OCI-LY3 (cell line): ENCODE measurements around the gene CLMP.

Source experiments
- CTCF ChIP-seq: fragments of 200-600, 300-600 bp; sonication (generic); IDR thresholded peaks from 2 replicates; pipeline ENCODE4 v1.5.1; 2014; ENCODE audit warnings: antibody characterized with exemption, low read length, low read depth
- EZH2phosphoT487 ChIP-seq: fragments of 200-600 bp; shearing (Covaris generic); IDR thresholded peaks from 2 replicates; pipeline ENCODE4 v1.6.1; 2018; ENCODE audit warnings: antibody characterized with exemption, mixed run types, low read depth

GRCh38 chr11:123152951-123153350 is 42.1 kb downstream of the CLMP start:
- TF ChIP-seq EZH2phosphoT487 (no peak), CTCF (no peak)
